ENCODE measurements around the gene TBC1D25. TPM values are rescaled to one million over a fixed set of nuclear protein-coding genes. Genes with fewer than 3 reads are reported as not detected.
A peak's percentile ranks its signal among the peaks of the same experiment; 100 is the strongest.

Gene TBC1D25
- total and polyA plus RNA-seq, 2 of the 4 experiments (the other 2 are of a cell fraction): 11.3 to 15.9 TPM

DNA sequence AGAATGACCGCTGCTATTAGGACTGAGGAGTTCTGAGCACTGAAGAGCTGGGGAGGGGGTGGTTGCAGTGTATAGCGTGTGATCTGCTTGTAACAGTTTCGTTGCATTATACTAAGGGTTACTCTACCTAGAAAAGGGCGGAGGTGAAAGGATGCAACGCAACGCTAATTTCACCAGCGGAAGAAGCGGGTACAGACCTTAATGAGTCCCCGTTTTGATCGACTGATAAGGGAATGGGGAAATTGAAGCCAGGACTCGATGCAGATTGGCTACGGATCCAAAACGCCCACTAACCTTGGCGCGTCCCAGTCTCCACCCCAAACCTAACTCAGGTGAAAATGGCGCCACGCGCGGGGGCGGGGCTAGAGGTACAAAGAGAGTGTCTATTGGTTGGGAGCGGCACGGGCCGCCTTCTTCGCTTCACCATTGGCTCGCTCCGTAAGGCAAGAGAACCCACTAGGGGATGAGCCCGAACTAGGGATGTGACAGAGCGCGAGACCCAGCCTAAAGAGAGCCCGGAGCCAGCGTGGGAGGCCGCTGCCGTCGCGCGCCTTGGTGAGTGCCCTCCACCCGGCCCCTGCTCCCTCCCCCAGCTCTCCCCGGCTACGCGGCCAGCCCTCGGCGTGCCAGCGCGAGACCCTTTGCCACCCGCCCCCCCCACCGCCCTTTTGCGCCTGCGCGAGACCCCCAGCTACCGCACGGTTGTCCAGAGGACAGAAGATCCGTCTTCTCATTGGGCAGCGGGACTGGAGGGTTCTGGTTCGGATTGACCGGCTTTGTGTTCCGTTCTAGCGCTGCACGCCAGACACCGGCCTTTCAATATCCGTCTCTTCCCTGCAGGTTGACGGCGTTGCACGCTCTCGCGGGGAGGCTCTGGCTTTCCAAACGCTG, 17.9 kb upstream of the TBC1D25 start, which contains the start of gene EBP:
EBP (plus strand) TSS at position 456 of the 891 bp plus-strand sequence. CDS start 1,964 bp downstream, outside the sequence.
- dilution Hi-C loops (cut with HindIII; ENCODE audit: low sequenced_read_pairs, unreplicated experiment): no loop called here

More for the DNA sequence above, 17.9 kb upstream of the TBC1D25 start, which contains the start of gene EBP:
- Histone ChIP-seq H2BK120ac (ENCODE audit: low read depth, low read length) (peak within 1 kb of the TSS; percentile 2; the same call in 1 of the 2 replicates), H3K27ac (ENCODE audit: insufficient read depth, low read length) (peak within 1 kb of the TSS; percentile 47), H2AFZ (replicated peaks; ENCODE audit: low read length, poor library complexity) (peak within 1 kb of the TSS; percentile 93), H3K9me3 (ENCODE audit: control insufficient read depth, insufficient read depth, low read length) (no peaks in the 10 kb centered on the region; the same call in 1 of the 2 replicates), H3K4me2 (ENCODE audit: low read depth, low read length) (peak within 1 kb of the TSS; percentile 94), H3K56ac (ENCODE audit: extremely low read depth, insufficient read depth, low read length) (peak within 1 kb of the TSS; percentile 67), H2BK5ac (ENCODE audit: low read depth, low read length, poor library complexity, severe bottlenecking) (peak within 1 kb of the TSS; percentile 31), H3K4me3 (ENCODE audit: insufficient read depth, low read depth, low read length) (peak within 1 kb of the TSS; percentile 63), H3K4me1 (ENCODE audit: control insufficient read depth, insufficient read depth, low read length) (0 out of 2 replicates have a peak, but pooled peaks cover 2% of the 10 kb centered on the region), H3K27me3 (ENCODE audit: control insufficient read depth, insufficient read depth, low read length) (no peaks in the 10 kb centered on the region), H4K8ac (ENCODE audit: low read depth in 2 of 2, low read length in 2 of 2) (peak within 1 kb of the TSS; percentile 92 to 93), H3K36me3 (ENCODE audit: control insufficient read depth, insufficient read depth, low read length) (no peaks in the 10 kb centered on the region), H2AK9ac (replicated peaks; ENCODE audit: low read depth, low read length, poor library complexity) (peak within 1 kb of the TSS; percentile 89), H3K14ac (replicated peaks; ENCODE audit: low read depth, low read length) (peak within 1 kb of the TSS; percentile 93), H2AK5ac (ENCODE audit: low read depth, low read length) (peak within 1 kb of the TSS; percentile 59; the same call in 1 of the 2 replicates), H3K4ac (ENCODE audit: low read depth, low read length) (peak within 1 kb of the TSS; percentile 87), H3K23ac (ENCODE audit: low read depth, low read length) (peak within 1 kb of the TSS; percentile 94), H4K20me1 (ENCODE audit: insufficient read depth, low read length) (no peaks in the 10 kb centered on the region), H3K79me1 (ENCODE audit: low read depth in 1 of 2, low read length in 2 of 2) (peaks cover 3 to 6% of the 10 kb centered on the region in 2 experiments; a peak in 3 of 4 replicates), H2BK15ac (ENCODE audit: low read depth, low read length) (no peak within 1 kb of the TSS), H3K9ac (ENCODE audit: low read depth, low read length) (peak within 1 kb of the TSS; percentile 84), H2BK20ac (ENCODE audit: low read depth, low read length) (no peak within 1 kb of the TSS), H4K91ac (ENCODE audit: insufficient read depth, low read depth, low read length) (peak within 1 kb of the TSS; percentile 70), H3K18ac (ENCODE audit: low read depth, low read length) (no peak within 1 kb of the TSS), H3K9me1 (ENCODE audit: insufficient read depth, low read length) (0 out of 2 replicates have a peak, but pooled peaks cover 3% of the 10 kb centered on the region), H4K5ac (ENCODE audit: low read depth, low read length) (peak within 1 kb of the TSS; percentile 75)
- CTCF ChIA-PET: interaction anchor here (0.6 kb wide), 1 partner anchor 41 kb away, joined by 3 read pairs; no protein-coding TSS in a partner anchor
- TF ChIP-seq NFE2L2 (IDR thresholded peaks at IDR 0.05; ENCODE audit: low read depth, low read length): no peak
- TF ChIP-seq, protein P1, sequence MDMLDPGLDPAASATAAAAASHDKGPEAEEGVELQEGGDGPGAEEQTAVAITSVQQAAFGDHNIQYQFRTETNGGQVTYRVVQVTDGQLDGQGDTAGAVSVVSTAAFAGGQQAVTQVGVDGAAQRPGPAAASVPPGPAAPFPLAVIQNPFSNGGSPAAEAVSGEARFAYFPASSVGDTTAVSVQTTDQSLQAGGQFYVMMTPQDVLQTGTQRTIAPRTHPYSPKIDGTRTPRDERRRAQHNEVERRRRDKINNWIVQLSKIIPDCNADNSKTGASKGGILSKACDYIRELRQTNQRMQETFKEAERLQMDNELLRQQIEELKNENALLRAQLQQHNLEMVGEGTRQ (IDR thresholded peaks at IDR 0.05; ENCODE audit: low read depth, low read length): peak; percentile 94
- TF ChIP-seq BHLHE40 (IDR thresholded peaks at IDR 0.05; ENCODE audit: low read depth, low read length): peak; percentile 89
- no peak for TF ChIP-seq CHD1 (IDR thresholded peaks at IDR 0.05; ENCODE audit: low read depth, low read length)
- no peak for TF ChIP-seq MXI1 (IDR thresholded peaks at IDR 0.05; ENCODE audit: borderline replicate concordance, low read depth, low read length)
- peak; percentile 35; the same call in 1 of the 2 replicates for TF ChIP-seq POLR2A (IDR thresholded peaks at IDR 0.05; ENCODE audit: low read depth, low read length)
- POLR2A ChIA-PET (ENCODE audit: unreplicated experiment): no interaction called here
- ATAC-seq (ENCODE audit: low read depth): peak; percentile 100
- DNase-seq: peak; percentile 77
- BruUV-seq (replicated peaks): no TSS peak
- in situ Hi-C loops (cut with MboI; ENCODE audit: low sequenced_read_pairs): no loop called here
- intact Hi-C loops (cut with micrococcal nuclease): no loop called here
- WGBS, 2 experiments (ENCODE audit: extremely low coverage in 2 of 2, insufficient read length in 1 of 2): 33% methylated on average over 13 of the region's 66 CpGs; no CpG with 5 or more reads in 1 of the 2 experiments

All from IMR-90 (cell line).